Fibroblast of villous mesenchyme (primary cell): ENCODE measurements around the gene ATOX1. TPM values are rescaled to one million over a fixed set of nuclear protein-coding genes. Genes with fewer than 3 reads are reported as not detected.

Experiments
- DNase-seq: peaks from one replicate; pipeline ENCODE4 v3.0.0-alpha.2; 2010; ENCODE audit warnings: low read depth
- H3K4me3 ChIP-seq: 2 replicates; pipeline ENCODE4 v1.5.1; 2011; ENCODE audit warnings: low read depth, mild to moderate bottlenecking, low read length
- total RNA-seq: library from RNA; depleted of rRNA; stranded (reverse); fragments of >200 nt; gene quantifications from 2 replicates; pipeline ENCODE4 v1.2.3, GENCODE V29; 2012
- TF ChIP-seq, protein P1 (sequence below): IDR thresholded peaks from 2 replicates; pipeline ENCODE4 v1.5.1; 2012; ENCODE audit warnings: low read depth, mild to moderate bottlenecking, low read length; ENCODE audit not compliant: insufficient read depth

Gene ATOX1
- total RNA-seq, 1 donor: 44.9 TPM

DNA sequence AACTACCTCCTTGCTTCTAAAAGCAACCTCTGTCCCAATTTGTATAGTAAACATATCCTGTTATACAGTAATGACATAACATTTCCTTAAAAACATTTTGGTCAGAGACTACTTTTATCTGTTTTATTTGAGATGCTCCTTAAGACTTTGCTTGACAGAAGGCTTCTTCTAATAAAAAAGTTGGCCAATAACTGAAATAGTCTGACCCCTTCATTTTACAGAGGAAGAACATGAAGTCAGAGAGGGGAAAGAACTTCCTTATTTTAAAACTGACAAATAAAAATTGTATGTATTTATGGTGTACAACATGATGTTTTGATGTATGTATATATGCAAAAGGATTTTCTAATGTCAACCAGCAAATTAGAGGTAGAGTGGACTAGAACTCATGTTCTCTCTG lies 35.9 kb downstream of the ATOX1 start:
- DNase-seq: no peak
- H3K4me3 ChIP-seq: no peak overlapping the region
- TF ChIP-seq, protein P1, sequence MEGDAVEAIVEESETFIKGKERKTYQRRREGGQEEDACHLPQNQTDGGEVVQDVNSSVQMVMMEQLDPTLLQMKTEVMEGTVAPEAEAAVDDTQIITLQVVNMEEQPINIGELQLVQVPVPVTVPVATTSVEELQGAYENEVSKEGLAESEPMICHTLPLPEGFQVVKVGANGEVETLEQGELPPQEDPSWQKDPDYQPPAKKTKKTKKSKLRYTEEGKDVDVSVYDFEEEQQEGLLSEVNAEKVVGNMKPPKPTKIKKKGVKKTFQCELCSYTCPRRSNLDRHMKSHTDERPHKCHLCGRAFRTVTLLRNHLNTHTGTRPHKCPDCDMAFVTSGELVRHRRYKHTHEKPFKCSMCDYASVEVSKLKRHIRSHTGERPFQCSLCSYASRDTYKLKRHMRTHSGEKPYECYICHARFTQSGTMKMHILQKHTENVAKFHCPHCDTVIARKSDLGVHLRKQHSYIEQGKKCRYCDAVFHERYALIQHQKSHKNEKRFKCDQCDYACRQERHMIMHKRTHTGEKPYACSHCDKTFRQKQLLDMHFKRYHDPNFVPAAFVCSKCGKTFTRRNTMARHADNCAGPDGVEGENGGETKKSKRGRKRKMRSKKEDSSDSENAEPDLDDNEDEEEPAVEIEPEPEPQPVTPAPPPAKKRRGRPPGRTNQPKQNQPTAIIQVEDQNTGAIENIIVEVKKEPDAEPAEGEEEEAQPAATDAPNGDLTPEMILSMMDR: no peak

DNA sequence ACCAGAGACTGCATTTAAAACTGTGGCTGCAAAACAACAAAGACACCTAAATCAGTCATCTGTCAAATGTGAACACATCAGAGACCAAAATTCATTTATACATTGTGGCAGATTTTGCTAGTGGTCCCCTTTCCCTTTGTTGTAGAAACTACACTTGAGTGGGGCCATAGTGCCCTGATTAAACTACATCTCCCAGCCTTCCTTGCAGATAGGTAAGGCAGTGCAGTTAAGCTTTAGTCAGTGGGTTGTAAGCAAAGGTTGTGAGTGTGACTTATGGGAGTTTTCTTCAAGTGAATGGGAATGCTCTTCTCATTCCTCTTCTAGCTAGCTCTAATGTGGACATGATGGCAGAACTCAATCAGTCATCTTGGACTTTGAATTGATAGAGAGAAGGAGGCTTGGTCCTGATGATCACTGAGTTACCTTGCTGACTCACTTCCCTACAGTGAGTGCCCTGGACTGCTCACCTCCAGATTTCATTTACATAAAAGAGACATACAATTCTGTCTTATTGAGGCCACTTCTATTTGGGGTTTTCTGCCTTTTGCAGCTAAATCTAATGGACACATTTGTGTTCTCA lies 36.5 kb downstream of the ATOX1 start:
- no peak overlapping the region for H3K4me3 ChIP-seq
- no peak for DNase-seq
- TF ChIP-seq, protein P1: no peak

DNA sequence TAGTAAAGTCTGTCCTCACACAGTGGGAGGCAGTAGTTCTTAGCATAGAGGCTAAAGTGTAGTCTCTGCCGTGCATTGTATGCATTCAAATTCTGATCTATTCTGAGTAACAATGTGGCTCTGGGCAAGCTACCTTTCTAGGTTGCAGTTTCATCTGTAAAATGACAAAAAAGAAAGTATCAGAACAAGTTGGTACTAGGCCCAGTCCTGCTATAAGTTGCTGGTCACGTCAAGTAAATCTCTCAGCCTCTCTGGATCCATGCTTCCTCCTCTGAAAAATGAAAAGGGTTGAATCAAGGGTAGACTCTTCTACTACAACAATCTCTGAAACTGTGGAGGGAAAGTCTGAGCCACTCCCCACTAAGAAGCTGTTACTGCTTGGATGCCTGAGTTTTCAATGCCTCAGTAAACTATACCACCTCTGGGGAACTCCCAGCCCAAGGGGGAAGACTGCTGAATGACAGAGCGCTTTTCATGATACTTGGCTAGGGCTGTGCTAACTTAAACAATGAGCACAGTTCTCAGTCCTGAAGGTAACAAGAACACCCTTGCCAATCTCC lies 37.3 kb downstream of the ATOX1 start:
- TF ChIP-seq, protein P1: no peak
- H3K4me3 ChIP-seq: no peak overlapping the region
- DNase-seq: no peak

DNA sequence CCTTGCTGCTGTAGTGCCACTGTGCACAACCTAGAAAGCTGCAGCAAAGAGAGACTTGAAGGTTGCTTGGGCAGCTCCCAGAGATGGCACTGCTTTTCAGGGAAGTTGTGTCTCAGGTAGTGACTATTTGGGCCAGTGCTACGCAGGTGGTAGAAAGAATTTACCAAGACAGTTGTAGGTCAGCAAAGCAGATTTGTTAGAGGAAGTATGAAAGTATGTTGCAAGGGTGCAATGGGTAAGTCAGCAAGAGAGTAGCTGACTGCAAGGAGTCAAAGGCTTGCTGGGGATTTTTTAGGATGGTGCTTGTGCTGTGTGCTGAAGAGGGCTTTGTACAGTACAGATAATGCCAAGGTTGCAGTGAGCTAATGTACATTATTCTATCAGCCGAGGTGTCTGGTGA lies 38.2 kb downstream of the ATOX1 start:
- no peak for DNase-seq
- TF ChIP-seq, protein P1: no peak

DNA sequence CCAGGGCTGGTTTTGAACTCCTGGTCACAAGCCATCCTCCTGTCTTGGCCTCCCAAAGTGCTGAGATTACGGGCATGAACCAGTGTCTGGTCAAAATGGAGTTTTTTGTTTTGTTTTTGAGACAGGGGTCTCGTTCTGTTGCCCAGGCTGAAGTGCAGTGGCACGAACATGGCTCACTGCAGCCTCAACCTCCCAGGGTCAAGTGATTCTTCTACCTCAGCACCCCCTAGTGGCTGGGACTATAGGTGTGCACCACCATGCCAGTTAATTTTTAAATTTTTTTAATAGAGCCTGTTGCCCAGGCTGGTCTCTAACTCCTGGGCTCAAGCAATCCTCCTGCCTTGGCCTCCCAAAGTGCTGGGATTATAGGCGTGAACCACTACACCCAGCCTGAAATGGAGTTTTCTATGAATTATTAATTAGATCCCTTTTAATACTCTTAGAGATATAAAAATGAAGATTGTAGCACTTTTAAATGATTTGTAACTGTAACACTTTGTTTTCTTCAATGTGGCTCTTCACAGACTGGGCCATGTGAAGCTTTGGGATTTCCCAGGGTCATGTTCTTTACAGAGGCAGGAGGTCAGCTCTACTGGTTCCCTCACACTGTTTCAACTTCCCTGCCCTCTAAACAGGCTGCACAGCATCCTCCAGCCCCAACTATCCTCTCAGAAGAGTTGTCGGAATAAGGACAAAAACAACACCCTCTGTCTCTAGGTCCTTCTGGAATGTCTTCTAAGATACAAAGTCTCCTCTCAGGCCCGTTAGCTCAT lies 39.0 kb downstream of the ATOX1 start:
- TF ChIP-seq, protein P1: peak; percentile 69
- peak; percentile 70 for DNase-seq
- no peak overlapping the region for H3K4me3 ChIP-seq

More for the DNA sequence above, 38.2 kb downstream of the ATOX1 start:
- no peak overlapping the region for H3K4me3 ChIP-seq

DNA sequence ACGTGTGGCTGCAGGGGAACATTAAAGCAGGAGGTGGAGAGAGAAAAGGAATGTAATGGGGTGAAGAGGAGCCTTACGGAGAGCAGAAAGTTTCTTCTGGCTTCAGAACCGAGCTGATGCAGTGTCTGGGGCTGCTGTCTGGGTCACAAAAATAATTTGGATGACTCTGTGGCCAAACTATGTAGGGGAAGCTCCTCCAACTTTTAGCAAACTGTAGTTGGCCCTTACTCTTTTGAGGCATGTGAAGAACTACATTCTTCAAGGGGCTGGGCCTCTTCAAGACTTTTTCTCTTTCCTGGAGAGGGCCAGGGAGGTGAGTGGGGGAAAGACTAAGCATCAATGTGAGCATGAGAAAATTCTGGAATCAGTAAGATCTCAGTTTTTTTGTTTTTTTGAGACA lies 39.8 kb downstream of the ATOX1 start:
- H3K4me3 ChIP-seq: no peak overlapping the region
- TF ChIP-seq, protein P1: no peak
- peak; percentile 56 for DNase-seq
